Activated CD8-positive, alpha-beta memory T cell treated with anti-CD3 and anti-CD28 coated beads for 4 hours (primary cell): ENCODE data around the gene PLA2G15.

Experiments
- DNase-seq, 2 donors: peaks; one replicate each; pipeline ENCODE4 v3.0.0-alpha.2; 2020; ENCODE audit warnings: low read depth in 2 of 2

Gene PLA2G15

DNA sequence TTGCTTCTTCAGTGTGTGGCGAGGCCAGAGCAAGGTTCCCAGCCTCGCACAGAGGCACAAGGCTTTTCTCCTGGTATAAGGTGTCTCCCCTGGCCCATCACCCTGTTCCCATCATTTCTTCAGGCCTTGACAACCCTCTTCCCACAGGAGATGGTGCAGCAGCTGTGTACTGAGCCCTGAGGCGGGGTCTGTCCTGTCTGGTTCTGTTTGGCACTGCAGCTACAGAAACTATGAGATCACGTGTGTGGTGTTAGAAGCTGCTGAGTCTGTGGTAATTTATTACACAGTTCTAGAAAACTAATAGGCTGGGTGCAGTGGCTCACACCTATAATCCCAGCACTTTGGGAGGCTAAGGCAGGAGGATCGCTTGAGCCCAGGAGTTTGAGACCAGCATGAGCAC, 7.2 kb downstream of the PLA2G15 start:
- no peak for DNase-seq

DNA sequence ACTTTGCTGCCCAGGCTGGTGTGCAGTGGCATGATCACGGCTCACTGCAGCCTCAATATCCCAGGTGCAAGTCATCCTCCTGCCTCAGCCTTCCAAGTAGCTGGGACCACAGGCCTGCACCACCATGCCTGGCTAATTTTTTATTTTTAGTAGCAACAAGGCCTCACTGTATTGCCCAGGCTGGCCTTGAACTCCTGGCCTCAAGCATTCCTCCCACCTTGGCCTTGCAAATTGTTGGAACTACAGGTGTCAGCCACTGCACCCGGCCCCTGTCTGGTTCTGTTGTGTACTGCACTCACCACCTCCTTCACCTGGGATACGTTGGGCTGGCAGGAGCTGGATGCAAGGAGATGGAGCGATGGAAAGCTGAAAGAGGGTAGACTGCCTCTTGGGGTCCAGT, 8.5 kb downstream of the PLA2G15 start:
- DNase-seq = no peak

DNA sequence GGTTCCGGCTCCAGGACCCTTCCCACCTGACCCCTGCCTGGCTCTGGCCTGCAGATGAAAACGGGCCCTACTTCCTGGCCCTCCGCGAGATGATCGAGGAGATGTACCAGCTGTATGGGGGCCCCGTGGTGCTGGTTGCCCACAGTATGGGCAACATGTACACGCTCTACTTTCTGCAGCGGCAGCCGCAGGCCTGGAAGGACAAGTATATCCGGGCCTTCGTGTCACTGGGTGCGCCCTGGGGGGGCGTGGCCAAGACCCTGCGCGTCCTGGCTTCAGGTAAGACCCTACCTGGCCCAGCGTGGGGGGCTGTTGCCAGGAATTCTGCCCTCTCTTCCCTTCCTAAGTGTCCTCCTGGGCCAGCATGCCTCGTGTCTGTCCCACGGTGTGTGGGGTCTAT, 10.5 kb downstream of the PLA2G15 start:
- no peak for DNase-seq

DNA sequence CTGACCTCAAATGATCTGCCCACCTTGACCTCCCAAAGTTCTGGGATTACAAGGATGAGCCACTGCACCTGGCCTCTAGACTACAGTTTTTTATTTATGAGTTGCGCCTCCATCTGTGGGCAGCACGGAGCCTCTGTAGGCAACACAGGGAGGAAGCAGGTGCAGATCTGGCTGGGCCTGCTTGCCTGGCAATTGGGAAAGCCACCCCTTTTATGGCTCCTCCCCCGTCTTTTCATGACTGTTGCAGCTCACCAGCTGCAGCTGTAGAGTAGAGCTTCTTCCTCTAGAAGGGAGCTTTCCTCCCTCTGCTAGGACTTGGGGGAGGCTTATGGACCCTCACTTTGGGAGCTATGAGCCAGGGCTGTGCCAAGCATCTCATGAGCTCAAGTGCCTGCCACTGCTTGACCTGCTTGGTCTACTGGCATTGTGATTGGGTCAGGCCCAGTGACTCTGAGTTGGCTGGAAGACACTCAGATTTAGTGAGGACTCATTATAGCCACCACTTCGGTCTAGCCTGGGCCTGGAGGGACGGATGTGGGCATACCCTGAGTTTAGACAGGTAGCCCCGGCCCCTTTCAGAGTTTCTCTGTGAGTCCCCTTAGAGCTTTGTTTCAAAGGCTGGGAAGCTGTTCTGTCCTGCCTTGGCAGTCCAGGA, 12.2 kb downstream of the PLA2G15 start:
- no peak for DNase-seq

DNA sequence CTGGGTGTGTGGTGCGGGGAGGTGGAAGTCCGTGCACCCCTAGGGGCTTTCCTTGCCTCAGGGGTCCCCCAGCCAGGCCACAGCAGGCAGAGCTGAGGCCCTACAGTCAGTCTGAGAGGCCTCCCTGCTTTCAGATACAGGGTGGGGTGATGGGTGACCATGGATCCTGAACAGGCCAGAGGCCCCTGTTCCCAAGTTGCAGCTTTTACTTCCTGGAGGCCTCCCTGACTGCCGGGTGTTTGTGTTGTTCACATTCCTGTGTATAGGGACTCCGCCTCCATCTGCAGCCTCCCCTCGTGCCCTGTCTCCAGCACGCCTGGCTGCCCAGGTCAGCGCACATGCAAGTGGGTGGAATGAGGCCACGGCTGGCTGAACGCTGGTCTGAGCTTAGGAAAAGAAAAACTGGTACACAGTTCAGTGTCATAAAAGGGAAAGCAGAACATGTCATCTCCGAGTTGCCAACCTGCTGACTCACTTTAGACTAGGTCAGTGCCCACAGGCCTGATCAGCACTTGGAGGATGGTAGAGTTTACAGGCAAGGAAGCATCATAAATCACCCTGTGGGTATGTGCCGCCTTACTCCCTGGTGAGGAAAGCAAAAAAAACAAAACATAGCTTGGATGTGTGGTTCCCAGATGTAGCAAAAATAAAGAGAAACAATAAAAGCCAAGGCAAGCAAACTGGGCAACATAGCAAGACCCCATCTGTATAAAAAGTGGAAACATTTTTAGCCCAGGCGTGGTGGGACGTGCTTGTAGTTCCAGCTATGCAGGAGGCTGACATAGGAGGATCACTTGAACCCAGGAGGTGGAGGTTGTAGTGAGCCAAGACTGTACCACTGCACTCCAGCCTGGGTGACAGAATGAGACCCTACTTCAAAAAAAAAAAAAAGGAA, 13.0 kb downstream of the PLA2G15 start:
- no peak for DNase-seq

DNA sequence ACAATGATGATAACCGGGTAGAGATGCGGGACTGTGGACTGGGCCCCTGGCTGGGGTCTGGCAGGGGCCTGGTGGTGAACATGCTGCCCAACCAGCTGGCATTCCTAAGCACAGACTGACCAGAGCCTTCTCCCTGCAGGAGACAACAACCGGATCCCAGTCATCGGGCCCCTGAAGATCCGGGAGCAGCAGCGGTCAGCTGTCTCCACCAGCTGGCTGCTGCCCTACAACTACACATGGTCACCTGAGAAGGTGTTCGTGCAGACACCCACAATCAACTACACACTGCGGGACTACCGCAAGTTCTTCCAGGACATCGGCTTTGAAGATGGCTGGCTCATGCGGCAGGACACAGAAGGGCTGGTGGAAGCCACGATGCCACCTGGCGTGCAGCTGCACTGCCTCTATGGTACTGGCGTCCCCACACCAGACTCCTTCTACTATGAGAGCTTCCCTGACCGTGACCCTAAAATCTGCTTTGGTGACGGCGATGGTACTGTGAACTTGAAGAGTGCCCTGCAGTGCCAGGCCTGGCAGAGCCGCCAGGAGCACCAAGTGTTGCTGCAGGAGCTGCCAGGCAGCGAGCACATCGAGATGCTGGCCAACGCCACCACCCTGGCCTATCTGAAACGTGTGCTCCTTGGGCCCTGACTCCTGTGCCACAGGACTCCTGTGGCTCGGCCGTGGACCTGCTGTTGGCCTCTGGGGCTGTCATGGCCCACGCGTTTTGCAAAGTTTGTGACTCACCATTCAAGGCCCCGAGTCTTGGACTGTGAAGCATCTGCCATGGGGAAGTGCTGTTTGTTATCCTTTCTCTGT, 14.0 kb downstream of the PLA2G15 start:
- no peak for DNase-seq

DNA sequence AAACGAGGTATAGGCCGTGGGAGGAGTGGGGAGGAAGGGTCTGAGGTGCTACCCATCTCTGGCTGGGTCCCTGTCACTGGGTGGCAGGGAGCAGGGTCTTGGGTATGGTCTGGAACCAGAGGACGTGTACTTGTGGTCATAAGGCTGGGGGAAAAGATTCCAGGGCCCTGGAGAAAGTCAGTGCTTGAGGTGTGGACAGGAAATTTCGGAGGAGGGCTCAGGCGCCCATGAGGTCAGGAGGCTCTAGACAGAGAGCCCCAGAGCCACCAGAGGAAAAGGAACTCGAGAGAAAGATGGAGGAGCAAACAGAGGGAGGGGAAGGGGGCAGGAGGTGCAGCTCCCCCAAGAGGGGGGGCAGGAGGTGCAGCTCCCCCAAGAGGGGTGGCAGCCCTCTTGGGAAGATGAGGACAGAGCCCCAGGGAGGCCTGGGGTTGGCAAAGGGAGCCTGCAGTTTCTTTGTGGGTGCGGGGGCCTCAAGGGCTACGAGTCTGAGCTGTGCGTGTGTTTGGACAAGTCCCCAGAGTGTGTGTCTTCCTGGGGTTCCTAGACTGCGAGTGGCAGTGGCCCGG, 18.5 kb downstream of the PLA2G15 start:
- no peak for DNase-seq

DNA sequence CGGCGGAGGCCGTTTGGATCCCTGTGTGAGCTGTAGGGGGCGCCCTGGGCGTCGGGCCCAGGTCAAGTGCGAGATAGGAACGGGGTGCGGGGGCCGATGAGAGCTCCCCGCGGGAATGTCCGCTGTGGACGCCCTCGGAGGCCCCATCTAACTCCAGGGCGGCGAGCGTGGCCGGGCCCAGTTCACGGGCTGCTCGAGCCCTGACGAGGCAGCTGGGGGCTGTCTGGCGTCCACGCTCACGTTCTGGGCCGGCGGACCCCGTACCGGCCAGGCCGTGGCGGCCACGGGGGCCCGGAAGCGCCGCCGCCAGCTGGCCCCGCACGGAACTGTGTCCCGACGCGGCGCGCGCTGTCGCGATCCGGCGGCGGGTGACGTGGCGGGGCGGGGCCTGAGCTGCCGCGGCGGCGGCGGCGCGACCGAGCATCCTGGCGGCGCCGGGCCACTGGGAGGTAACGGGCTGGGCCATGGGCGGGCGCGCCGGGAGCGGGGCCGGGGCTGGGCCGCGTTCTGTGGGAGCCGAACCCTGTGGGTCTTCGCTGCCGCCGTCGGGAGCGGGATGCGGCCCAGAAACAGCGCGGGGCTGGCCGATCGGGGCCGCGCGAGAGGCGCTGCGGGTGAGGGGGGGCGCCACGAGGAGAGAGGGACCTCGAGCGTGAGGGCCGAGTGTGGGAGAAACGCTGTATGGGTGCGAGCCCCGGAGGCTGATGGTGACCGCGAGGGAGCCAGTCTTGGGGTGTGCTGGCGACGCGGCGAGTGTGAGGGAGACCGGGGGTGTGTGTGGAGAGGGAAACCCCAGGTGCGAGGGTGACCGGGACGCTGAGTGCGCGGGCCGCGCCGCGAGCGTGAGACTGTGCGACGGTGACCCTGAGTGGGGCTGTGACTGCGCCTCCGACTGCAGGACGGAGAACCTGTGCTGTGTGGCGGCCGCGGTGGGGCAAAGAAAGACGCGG, 19.2 kb downstream of the PLA2G15 start, which contains the start of gene SLC7A6:
Gene SLC7A6, plus strand, starts transcription at position 399 of the 950 bp plus-strand sequence. CDS start 10,201 bp downstream, outside the sequence.
- peak; percentile 69 to 70 for DNase-seq

DNA sequence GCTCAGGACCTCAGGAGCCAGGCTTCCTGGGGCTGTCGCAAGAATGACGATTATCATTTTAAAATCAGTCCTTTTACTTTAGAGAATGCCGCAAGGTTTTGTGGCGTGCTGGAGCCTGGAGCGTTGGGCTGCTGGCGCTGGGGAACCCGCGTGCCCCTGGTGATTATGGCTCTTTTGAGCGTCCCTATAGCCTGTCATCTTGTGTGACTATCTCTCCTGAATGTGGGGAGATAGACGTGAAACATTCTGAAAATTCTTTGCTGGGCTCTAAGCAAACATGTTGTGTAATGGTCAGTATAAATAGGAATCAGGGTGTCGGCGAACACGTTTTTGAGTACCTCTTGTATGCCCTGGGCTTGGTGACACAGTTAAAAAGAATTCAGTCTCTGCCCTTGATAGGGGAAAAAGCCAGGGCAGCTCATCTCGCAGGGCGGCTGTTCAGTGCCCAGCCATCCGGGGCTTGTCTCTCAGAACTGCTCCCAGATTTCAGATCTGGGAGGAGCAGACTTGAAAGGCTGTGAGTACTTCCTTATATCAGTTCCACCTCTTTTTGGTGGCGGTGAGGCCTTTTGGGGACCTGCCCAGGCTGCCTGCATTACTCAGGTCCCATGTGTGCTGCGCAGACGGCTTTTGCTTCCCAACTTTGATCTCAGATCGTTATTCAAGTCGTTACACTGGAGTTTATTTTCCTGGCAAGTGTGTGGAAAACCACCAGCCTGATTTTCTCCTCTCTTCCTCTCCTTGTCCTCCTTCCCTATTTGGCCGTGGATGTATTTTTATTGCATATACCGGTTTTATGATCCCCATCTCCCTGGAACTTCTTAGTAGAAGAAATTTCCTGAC, 20.1 kb downstream of the PLA2G15 start:
- no peak for DNase-seq

DNA sequence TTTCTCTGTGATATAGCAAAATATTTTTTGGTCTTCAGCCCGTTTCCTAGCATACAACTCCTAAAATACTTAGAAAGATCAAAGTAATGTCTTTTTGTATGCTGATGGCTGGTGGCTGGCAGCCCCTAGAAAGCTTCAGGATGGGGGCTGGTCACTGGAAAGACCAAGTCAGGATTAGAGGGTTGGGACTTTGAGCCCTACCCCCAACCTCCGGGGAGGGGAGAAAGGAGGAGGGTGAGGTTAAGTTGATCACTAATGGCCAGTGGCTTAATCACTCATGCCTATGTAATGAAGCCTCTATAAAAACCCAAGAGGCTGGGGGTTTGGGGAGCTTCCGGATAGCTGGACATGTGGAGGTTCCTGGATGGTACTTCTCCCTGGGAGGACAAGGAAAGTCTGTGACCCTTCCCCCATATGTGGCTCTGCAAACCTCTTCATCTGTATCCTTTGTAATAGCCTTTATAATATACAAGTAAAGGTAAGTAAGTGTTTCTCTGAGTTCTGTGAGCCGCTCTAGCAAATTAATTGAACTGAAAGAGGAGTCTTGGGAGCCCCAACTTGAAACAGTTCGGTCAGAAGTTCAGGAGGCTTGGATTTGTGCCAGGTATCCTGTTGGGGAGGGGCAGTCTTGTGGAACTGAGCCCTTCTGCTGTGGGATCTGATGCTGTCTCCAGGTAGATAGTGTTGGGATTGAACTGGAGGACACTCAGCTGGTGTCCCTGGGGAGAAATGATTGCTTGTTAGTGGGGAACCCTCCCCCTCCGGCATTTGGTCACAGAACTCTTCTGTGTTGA, 22.6 kb downstream of the PLA2G15 start:
- DNase-seq = no peak

DNA sequence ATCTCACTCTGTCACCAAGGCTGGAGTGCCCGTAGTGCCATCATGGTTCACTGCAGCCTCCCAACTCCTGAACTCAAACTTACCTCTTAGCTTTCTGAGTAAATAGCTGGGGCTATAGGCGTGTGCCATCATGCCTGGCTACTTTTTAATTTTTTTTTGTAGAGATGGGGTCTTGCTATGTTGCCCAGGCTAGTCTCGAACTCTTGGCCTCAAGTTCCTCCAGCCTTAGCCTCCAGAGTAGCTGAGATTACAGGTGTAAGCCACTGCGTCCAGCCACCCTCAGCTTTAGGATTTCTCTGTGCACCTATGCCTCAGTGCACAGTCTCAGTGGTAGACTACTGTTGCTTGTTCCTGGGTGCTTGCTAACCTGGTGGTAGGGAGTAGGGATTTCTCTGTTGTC, 24.6 kb downstream of the PLA2G15 start:
- DNase-seq = no peak

DNA sequence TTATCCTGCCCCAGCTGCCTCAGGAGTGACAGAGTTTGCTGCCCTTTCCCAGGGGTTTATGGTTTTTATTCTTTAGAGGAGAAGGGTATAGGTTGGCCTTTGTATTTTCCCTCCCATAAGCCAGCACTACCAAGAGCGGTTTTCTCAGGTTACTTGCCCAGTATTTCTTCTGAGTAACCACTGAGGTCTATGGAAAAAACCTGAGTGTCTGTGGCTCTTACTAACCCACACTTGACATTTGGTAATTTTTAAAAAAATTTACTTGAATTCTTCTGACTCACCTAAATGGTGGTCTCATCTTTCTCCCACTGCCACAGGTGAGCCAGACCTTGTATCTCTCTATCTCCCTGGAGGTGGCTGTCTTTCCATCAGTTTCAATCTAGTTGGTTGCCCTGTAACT, 25.2 kb downstream of the PLA2G15 start:
- DNase-seq = no peak

DNA sequence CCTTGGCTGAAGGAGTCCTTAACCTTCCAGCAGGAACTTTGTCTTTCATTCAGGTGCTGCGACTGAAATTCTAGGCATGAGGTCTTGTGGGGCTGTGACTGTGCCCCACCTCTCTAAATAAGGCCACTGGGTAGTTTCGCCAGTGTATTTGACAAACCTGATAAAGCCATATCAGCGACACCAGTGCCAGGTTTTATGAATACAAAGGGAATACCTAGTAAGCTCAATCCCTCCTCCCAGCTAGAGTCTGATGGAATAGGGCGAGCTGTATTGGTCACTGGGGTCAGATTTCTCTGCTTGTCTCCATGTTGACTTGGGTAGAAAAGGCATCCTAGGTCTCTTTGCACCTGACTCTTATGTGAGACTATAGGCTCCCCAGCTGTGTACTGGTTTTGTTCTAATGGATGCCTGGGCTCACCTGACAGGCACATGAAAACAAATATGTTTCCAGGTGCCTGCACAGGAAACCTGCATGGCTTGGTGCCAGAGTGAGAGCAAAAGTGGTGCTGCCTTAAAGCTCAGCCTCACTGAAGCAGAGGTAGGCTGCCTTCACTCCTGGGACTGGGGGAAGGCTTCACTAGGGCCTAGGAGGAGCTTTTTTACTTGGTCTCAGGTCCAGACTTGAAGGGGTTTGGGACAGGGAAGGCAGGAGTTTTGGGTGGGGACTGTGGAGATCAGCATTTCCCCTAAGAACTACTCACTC, 27.5 kb downstream of the PLA2G15 start:
- DNase-seq = no peak

DNA sequence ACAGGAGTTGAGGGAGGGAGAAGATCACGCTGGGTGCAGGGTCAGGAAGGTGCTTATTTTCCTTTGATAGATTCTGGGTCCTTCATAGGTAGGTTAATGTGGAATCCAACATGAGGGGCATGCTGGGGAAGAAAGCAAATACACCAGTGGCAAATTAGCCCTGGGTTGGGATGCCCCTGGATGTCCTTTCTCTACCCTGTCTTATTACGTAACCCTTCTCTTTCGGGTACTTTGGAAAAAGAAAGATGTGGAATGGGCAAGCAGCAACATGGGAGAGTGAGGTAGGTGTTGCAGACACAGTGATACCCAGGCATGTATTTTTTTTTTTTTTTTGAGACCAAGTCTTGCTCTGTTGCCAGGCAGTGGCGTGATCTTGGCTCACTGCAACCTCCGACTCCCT, 28.3 kb downstream of the PLA2G15 start:
- no peak for DNase-seq

DNA sequence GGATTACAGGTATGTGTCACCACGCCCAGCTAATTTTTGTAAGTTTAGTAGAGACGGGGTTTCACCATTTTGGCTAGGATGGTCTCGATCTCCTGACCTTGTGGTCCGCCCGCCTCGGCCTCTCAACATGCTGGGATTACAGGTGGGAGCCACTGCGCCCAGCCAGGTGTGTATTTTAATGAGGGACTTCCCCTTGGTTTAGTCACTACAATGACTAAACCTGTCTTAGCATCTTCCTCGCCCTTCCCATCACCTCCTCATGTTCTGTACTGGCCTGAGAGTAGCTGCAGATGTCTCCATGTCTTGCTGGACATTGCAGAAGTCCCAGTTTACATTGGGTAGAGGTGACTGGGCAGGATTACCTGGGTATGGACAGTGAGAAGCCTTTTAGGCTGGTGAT, 28.7 kb downstream of the PLA2G15 start:
- DNase-seq = no peak

DNA sequence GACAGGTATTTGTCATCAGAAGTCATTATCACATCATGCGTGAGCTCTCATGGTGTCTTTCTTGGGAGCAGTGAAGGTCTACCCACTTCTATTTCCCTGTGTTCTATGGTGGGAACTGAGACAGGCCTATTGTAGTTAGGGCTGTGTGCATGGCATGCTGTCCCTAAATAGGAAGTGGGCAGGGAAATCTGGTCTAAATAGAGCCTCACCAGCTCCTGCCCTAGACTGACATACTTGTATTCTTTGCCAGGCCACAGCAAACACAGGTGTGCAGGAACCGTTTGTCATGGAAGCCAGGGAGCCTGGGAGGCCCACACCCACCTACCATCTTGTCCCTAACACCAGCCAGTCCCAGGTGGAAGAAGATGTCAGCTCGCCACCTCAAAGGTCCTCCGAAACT, 29.3 kb downstream of the PLA2G15 start:
- no peak for DNase-seq

DNA sequence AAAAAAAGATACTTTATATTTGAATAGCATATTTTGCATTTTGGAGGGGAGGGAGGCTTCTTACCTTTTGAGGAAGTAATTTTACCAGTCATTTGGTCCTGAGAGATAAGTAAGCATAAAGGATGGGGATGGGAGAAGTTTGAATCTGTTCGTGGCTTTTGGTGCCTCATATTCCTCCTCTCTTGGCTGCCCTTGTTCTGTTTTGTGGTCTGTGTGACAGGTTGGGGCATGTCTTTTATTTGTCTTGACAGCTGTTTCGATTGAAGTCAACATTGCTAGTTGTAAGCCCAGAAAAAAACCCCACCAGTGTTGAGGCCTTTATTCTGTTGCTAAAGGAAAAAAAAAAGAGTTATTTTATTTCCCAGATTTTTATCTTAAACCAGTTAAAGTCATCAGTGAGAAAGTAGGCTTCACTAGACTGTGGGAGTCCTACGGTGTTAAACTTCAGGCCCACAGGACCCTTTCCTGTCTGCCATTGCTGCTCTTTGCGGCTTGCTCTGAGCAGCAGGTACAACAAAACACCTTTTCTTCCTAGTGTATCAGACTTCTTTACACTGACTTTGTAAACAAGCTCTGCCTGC, 30.5 kb downstream of the PLA2G15 start:
- no peak for DNase-seq

DNA sequence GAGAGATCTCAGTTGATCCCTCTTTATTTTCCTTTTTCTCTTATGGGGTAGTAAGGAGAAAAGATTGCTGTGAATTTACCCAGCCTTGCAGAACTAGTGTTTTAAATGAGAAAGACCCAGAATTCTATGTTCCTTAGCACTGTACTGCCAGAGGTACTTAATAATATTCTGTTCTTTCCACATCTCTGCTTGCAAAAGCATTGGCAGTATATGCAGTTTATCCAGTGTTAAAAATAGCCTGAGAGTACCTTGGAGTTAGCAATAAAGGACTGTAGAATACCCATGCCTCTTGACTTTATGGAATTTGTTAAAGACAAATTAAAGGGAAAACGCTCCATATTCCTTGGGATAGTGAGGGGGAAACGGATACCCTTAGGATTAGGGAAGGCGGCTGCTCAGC, 31.1 kb downstream of the PLA2G15 start:
- DNase-seq = no peak
